Immature natural killer cell (primary cell): ENCODE measurements around the gene DMKN. TPM values are rescaled to one million over a fixed set of nuclear protein-coding genes. Genes with fewer than 3 reads are reported as not detected.
A peak's percentile ranks its signal among the peaks of the same experiment; 100 is the strongest.

Experiments used
- DNase-seq, 3 donors: peaks; one replicate each; pipeline ENCODE4 v3.0.0; 2022; ENCODE audit warnings: mixed read lengths in 1 of 3
- H3K27ac Mint-ChIP-seq, 6 donors: one replicate each; pipeline ENCODE4 v1.8.0; 2020; ENCODE audit warnings: mixed read lengths in 6 of 6, mild to moderate bottlenecking in 5 of 6, inconsistent platforms in 4 of 6, moderate library complexity in 3 of 6
- H3K27me3 Mint-ChIP-seq, 3 donors: one replicate each; pipeline ENCODE4 v1.8.0; 2020 to 2021; ENCODE audit warnings: low read depth in 3 of 3, mild to moderate bottlenecking in 3 of 3, mixed read lengths in 3 of 3, moderate library complexity in 3 of 3, inconsistent platforms in 1 of 3
- H3K36me3 Mint-ChIP-seq, 3 donors: one replicate each; pipeline ENCODE4 v1.8.0; 2020; ENCODE audit warnings: mixed read lengths in 3 of 3, inconsistent platforms in 2 of 3, mild to moderate bottlenecking in 2 of 3
- H3K4me1 Mint-ChIP-seq, 2 donors: one replicate each; pipeline ENCODE4 v1.8.0; 2020; ENCODE audit warnings: inconsistent platforms in 2 of 2, mild to moderate bottlenecking in 2 of 2, mixed read lengths in 2 of 2, moderate library complexity in 1 of 2
- H3K4me3 Mint-ChIP-seq, 5 donors: one replicate each; pipeline ENCODE4 v1.8.0; 2020; ENCODE audit warnings: mild to moderate bottlenecking in 5 of 5, mixed read lengths in 5 of 5, inconsistent platforms in 3 of 5, moderate library complexity in 3 of 5
- H3K9me3 Mint-ChIP-seq, 6 donors: one replicate each; pipeline ENCODE4 v1.8.0; 2020; ENCODE audit warnings: mild to moderate bottlenecking in 6 of 6, mixed read lengths in 6 of 6, inconsistent platforms in 4 of 6, moderate library complexity in 3 of 6
- polyA plus RNA-seq, 3 donors: library from polyadenylated mRNA; unstranded; fragments of 300-500 nt; fragmentation: Illumina TruSeq; gene quantifications; one replicate each; pipeline ENCODE4 v1.2.3, GENCODE V29; 2021

DMKN gene
- polyA plus RNA-seq, 3 donors from 2014 or later = 5.0 to 24.5 (median 20.3) TPM

DNA sequence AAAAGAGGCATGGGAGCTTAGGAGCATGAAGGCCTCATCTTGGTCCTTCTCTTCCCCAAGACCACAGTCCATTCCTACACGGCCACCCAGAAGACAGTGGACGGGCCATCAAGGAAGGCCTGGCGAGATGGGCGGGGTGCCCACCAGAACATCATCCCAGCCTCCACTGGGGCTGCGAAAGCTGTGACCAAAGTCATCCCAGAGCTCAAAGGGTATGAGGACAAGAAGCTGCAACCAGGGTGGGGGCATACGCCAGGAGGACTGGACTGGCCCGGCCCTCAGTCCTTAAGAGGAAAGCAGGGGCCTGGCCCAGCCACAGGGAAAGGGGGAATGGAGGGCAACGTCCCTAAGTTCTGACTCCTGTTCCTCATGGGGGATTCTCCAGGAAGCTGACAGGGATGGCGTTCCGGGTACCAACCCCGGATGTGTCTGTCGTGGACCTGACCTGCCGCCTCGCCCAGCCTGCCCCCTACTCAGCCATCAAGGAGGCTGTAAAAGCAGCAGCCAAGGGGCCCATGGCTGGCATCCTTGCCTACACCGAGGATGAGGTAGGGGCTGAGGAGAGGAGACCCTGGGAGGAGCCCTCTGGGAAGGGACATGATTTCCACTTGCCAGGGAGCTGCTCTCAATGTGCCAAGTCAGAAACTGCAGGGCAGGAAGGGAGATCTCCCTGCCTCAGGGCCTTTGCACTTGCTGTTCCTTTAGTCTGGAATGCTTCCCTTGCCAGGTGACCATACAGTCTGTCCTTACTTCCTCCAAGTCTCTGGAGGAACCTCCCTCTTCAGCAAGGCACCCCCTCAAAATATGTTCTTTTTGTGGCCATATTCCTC lies 30.0 kb upstream of the DMKN start:
- no peaks in the 10 kb centered on the region for H3K9me3 Mint-ChIP-seq
- no peak for DNase-seq
- peaks cover 0 to 5% (median 0%) of the 10 kb centered on the region in 3 donors for H3K36me3 Mint-ChIP-seq
- peaks cover 4 to 10% (median 10%) of the 10 kb centered on the region in 3 donors for H3K27me3 Mint-ChIP-seq
- H3K4me1 Mint-ChIP-seq = peaks cover 31 to 33% of the 10 kb centered on the region in 2 donors
- peak overlapping the region in 1 of 5 donors; percentile 89 for H3K4me3 Mint-ChIP-seq
- no peak overlapping the region for H3K27ac Mint-ChIP-seq

DNA sequence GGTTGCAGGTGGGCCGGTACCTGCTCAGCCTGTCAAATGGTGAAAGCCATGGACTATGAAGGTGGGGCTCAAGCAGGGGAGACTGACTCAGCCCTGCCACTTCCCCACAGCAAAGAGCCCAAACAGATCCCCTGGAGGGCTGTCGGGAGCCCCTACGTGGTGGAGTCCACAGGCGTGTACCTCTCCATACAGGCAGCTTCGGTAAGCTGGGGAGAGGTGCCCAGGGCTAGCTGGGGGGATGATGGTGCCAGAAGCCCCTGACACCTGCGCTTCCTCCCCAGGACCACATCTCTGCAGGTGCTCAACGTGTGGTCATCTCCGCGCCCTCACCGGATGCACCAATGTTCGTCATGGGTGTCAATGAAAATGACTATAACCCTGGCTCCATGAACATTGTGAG lies 28.8 kb upstream of the DMKN start:
- H3K9me3 Mint-ChIP-seq = no peaks in the 10 kb centered on the region
- no peak overlapping the region for H3K4me3 Mint-ChIP-seq
- H3K27ac Mint-ChIP-seq = no peak overlapping the region
- H3K4me1 Mint-ChIP-seq = peaks cover 29 to 33% of the 10 kb centered on the region in 2 donors
- H3K27me3 Mint-ChIP-seq = peaks cover 7 to 9% (median 8%) of the 10 kb centered on the region in 3 donors
- DNase-seq = no peak
- H3K36me3 Mint-ChIP-seq = peaks cover 0 to 5% (median 0%) of the 10 kb centered on the region in 3 donors

DNA sequence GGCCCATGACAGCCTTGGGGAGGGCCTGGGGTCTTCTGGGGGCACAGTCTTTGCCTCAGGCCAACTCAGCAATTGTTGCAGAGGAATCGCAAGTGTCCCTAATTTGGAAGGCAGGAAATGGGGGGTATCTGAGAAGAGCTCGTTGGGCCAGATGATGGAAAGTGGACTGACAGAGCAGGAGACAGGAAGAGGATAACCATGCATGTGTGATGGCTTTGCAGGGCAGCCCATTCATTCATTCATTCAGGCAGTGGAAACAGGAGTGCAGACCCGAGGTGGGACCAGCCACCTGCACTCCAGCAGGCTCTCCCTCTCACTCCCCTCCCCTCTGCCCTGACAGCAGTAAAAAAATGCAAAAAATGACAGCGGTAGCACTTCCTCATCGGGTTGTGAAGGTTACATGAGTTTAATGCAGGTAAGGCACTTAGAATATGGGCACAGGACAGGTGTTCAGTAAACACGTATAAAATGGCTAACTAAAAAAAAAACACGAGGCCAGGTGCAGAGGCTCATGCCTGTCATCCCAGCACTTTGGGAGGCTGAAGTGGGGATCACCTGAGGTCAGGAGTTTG lies 27.0 kb upstream of the DMKN start:
- Mint-ChIP-seq H3K4me1 (peaks cover 25 to 32% of the 10 kb centered on the region in 2 donors), H3K4me3 (no peak overlapping the region), H3K36me3 (peaks cover 0 to 5% (median 0%) of the 10 kb centered on the region in 3 donors), H3K9me3 (no peaks in the 10 kb centered on the region), H3K27me3 (peaks cover 2 to 12% (median 4%) of the 10 kb centered on the region in 3 donors), H3K27ac (peak overlapping the region in 2 of 6 donors; percentile 3 to 49)
- no peak for DNase-seq

DNA sequence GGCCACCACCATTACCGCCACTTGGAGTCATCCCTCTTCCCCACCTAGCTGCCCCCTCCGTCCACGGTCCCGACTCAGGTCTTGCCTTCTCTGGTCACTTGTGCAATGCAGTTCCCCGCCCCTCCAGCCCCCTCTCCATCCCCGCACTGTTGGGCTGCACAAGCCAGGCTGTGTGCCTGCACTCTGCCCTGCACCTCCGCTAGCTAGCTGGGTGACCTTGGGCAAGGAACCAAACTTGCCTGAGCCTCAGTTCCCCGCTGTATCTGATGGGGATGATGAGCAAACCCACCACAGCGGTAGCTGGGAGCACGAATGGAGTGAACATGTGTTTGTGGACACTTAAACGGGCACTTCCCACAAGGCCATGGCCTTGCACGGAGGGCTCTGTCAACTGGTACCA lies 26.4 kb upstream of the DMKN start:
- DNase-seq = no peak
- Mint-ChIP-seq H3K4me1 (peaks cover 27 to 32% of the 10 kb centered on the region in 2 donors), H3K27me3 (peaks cover 2 to 14% (median 5%) of the 10 kb centered on the region in 3 donors), H3K36me3 (peaks cover 0 to 5% (median 0%) of the 10 kb centered on the region in 3 donors), H3K27ac (peak overlapping the region in 1 of 6 donors; percentile 49), H3K4me3 (no peak overlapping the region), H3K9me3 (no peaks in the 10 kb centered on the region)

DNA sequence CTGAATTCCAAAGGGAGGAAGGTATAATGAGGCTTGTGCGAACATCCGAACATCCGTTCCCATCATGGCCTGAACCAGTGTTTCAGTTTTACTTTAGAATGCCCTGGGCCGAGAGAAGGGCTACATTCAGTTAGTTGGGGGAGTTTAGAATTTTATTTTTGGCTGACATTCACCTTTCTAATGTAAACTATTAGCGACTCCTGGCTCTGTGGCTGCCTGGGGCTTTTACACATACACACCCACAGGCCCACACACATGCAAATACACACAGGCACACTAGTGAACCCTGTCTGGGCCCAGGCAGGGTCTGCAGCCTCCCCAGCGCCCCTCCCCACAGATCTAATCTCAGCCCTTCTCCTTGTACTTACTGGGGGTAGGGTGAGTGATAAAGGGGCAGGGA lies 25.9 kb upstream of the DMKN start:
- Mint-ChIP-seq H3K9me3 (no peaks in the 10 kb centered on the region), H3K27me3 (peaks cover 2 to 16% (median 6%) of the 10 kb centered on the region in 3 donors), H3K4me1 (peaks cover 24 to 31% of the 10 kb centered on the region in 2 donors), H3K4me3 (no peak overlapping the region), H3K36me3 (peaks cover 0 to 5% (median 0%) of the 10 kb centered on the region in 3 donors), H3K27ac (peak overlapping the region in 2 of 6 donors; percentile 17 to 28)
- no peak for DNase-seq

DNA sequence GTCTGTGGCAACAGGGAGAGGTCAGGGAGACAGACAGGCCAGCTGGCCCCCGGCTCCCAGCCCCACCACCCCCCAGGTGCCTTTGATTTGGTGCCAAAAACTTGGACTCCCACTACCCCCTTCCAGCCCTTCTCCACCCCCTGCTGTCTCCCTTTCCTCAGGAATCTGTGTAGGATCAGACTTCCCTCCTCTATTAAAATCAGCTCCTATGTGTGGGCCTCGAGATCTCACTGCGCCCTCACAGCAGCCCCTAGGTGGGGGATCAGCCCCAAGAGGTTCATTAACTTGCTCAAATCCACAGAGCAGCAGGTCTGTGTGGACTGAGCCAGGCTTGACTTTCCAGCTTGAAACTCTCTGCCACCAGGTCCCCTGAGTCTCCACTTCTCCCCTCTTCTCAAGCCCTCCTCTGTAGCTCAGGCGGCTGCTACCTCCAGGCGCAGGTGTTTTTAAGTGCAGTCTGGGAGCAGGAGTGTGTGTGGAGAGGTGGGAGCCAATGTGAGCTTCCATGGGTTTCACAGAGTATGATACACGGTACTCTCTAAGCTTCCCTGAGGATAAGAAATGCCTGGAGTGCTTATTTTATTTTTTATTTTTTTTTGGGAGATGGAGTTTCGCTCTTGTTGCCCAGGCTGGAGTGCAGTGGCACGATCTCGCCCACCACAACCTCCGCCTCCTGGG lies 21.5 kb upstream of the DMKN start:
- Mint-ChIP-seq H3K9me3 (no peaks in the 10 kb centered on the region), H3K4me3 (peak overlapping the region in 3 of 5 donors; percentile 21 to 38 (median 35)), H3K27me3 (peaks cover 9 to 30% (median 9%) of the 10 kb centered on the region in 3 donors), H3K36me3 (no peaks in the 10 kb centered on the region), H3K4me1 (peaks cover 36 to 43% of the 10 kb centered on the region in 2 donors), H3K27ac (peak overlapping the region in 1 of 6 donors; percentile 37)
- no peak for DNase-seq

DNA sequence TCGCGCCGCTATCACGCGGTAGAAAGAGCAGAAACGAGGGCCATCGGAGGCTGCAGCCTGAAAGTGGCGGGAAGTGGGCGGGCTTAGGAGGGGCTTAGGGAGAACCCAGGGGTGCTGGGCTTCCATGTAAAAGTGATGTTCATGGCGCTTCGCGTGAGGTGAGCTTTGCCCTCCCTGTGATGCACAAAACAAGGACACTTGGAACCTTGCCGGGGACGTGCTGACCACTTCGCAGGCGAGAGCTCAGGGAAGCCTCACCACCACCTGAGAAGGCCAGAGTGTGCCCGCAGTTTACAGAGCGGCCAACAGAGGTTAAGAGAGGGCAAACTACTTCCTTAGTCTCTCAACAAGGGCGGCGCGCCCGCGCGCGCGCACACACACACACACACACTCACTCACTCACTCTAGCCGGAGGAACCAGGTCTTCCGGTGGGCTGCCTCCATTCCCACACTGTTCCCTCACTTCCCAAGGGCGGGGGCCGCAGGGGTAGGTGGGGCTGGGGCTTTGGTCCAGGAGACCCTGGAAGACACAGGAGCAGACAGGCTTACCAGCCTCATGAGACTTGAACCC lies 20.5 kb upstream of the DMKN start:
- Mint-ChIP-seq H3K36me3 (no peaks in the 10 kb centered on the region), H3K27me3 (peaks cover 9 to 30% (median 11%) of the 10 kb centered on the region in 3 donors), H3K4me3 (peak overlapping the region; percentile 74 to 87 (median 82)), H3K27ac (peak overlapping the region in 5 of 6 donors; percentile 59 to 88 (median 79)), H3K9me3 (no peaks in the 10 kb centered on the region), H3K4me1 (peaks cover 29 to 37% of the 10 kb centered on the region in 2 donors)
- peak; percentile 63 to 74 (median 73) for DNase-seq

DNA sequence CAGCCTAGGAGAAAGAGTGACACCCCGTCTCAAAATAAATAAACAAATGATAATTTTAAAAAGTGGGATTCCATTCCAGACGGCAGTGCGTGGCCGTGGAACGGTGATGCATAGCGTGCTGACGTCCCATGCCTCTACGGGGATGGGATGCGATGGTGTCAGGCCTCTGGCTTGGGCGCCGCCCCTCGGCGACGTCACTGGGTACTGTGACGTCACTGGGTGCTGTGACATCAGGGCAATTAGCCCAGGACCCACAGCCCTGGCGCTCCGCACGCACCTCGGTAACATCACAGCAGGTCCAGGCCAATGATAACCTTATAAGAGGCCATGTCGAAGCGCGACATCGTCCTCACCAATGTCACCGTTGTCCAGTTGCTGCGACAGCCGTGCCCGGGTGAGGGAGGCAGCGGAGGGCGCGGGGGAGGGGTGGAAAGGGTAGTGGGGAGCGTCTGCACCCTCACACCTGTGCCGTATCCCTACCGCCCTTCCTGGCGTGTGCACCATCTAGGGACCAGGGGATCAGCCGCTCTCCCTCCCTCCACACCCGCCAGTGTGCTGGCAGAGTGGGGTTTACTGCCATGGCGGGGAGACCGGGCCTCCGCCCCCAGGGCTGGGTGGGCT lies 19.9 kb upstream of the DMKN start, which contains the start of gene GAPDHS:
Gene GAPDHS, plus strand, starts transcription at position 256 of the 621 bp plus-strand sequence. Its CDS starts 72 bp downstream, at position 328.
- Mint-ChIP-seq H3K9me3 (peaks cover 0 to 1% (median 0%) of the 10 kb centered on the region in 6 donors), H3K27me3 (peaks cover 9 to 30% (median 12%) of the 10 kb centered on the region in 3 donors), H3K36me3 (no peaks in the 10 kb centered on the region), H3K4me1 (peaks cover 29 to 37% of the 10 kb centered on the region in 2 donors), H3K27ac (peak within 1 kb of the TSS in 5 of 6 donors; percentile 59 to 88 (median 79)), H3K4me3 (peak within 1 kb of the TSS; percentile 74 to 87 (median 82))
- no peak for DNase-seq

DNA sequence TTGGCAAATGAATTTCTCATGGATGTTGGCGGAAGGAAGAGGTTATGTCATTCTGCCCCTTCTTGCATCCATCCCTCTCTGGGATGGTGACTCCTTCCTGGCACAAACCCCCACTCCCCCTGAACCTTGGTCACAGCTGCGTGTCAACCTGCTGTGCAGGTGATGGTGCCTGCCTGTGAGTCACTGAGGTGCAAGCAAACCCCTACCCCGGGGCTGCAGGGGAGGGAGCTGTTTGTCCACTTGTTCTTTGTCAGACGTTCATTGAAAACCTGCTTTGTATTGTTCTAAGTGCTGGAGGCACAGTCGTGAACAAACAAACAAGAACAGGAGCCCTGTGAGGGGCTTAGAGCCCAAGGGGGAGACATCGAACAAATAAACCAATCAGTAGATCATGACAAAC lies 17.8 kb upstream of the DMKN start:
- Mint-ChIP-seq H3K27me3 (peaks cover 12 to 18% (median 14%) of the 10 kb centered on the region in 3 donors), H3K4me3 (peak overlapping the region in 1 of 5 donors; percentile 53), H3K36me3 (no peaks in the 10 kb centered on the region), H3K27ac (no peak overlapping the region), H3K9me3 (peaks cover 0 to 1% (median 0%) of the 10 kb centered on the region in 6 donors), H3K4me1 (peaks cover 19 to 26% of the 10 kb centered on the region in 2 donors)
- DNase-seq = no peak

DNA sequence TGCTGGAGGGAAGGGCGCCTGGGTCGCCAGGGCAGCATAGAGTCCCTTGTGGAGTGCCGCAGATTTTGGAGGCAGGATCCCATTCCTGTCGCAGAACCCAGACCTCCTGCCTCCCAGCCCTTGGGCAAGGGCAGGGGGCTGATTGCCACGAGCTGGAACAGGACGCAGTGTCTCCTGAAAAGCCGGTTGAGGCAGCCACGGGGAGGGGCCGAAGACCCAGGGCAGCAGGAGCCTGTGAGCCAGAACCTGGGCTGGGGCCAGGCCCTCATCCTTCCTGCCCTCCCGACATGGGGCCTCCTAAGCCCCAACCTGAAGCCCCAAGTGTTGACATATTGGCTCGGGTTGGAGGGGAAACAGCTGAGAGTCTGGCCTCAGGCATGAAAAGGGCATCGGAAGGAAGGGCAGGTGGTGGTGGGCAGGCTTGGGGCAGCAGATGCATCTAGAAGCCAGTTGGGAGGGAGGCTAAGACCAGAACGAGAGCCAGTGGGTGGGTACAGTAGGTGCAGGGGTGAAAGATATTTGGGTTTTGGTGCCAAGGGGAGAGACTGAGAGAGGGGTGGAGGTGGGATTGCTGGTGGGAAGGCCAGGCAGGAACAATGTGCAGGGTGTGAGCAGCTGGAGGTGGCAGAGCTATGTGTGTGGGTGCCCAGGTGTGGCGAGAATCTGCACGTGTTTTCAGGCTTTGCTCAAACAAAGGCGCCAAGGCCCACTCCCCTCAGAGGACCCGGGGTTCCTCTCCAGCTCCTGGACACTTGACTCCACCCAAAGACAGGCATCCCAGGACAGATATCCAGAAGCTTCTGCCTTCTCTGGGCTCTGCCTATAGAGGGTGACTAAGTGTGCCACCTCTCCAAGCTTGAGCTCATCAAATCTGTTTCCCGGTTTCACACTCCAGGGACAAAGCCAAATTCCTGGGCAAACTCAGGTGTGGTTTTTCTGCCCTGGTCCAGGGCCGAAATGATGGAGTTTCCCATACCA lies 16.1 kb upstream of the DMKN start:
- Mint-ChIP-seq H3K9me3 (peaks cover 0 to 1% (median 0%) of the 10 kb centered on the region in 6 donors), H3K27me3 (peaks cover 12 to 14% (median 12%) of the 10 kb centered on the region in 3 donors)

DNA sequence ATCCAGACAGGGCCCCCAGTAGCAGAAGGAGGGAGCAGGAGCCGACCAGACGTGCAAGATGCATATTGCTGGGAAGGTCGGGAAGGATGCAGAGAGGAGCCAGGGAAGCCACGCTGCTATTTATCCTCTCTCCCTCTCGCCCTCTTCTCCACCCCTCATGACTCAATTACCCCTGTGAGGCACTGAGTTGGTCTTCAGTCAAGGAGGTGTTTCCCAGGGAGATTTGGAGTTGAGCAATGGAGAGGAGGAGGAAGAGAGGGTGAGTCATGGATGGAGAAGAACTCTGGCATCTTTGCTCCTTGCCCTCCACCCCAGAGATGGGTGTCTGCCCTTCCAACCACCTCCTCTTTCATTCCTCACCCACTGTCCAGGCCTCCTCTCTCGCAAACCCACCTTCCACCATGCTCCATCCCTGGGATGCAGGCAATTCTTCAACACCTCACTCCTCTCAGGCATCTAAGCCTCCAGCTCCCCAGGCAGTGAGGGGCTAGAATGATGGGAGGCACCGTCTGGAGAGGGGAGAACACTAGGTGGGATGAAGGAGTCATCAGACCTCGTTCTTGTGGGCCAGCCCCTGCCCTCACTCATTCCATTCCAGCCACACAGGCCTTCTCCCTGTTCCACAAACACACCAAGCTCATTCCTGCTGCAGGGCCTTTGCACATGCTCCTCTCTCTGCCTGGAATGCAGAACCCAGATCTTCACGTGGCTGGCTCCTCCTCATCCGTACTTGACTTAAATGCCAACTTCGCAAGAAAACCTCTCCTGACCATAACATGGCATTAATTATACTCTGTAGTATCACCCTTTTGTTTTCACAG lies 15.0 kb upstream of the DMKN start, which contains the start of gene SBSN:
Gene SBSN, minus strand, starts transcription at position 94 of the 821 bp plus-strand sequence. Its CDS starts 30 bp downstream, at position 64.
- H3K27ac Mint-ChIP-seq = peak within 1 kb of the TSS in 1 of 6 donors; percentile 30
- no peaks in the 10 kb centered on the region for H3K36me3 Mint-ChIP-seq
- peaks cover 7 to 8% of the 10 kb centered on the region in 2 donors for H3K4me1 Mint-ChIP-seq
- peaks cover 6 to 12% (median 11%) of the 10 kb centered on the region in 3 donors for H3K27me3 Mint-ChIP-seq
- DNase-seq = no peak
- no peak within 1 kb of the TSS for H3K4me3 Mint-ChIP-seq
- peaks cover 0 to 1% (median 0%) of the 10 kb centered on the region in 6 donors for H3K9me3 Mint-ChIP-seq

More for the DNA sequence above, 16.1 kb upstream of the DMKN start:
- Mint-ChIP-seq H3K27ac (no peak overlapping the region), H3K4me1 (peaks cover 15 to 16% of the 10 kb centered on the region in 2 donors), H3K36me3 (no peaks in the 10 kb centered on the region), H3K4me3 (no peak overlapping the region)
- DNase-seq = no peak
